Lower leg skin (tissue), 4 donors: ENCODE data around the gene ENTPD3. TPM values are rescaled to one million over a fixed set of nuclear protein-coding genes. Genes with fewer than 3 reads are reported as not detected.

Experiments used
- DNase-seq, 2 donors: peaks; one replicate each; pipeline ENCODE4 v3.0.0-alpha.2; 2019; ENCODE audit warnings: low spot score in 2 of 2
- H3K4me3 ChIP-seq: fragments of 200-600 bp; sonication (generic); 2 replicates; pipeline ENCODE4 v1.5.1; 2017; ENCODE audit warnings: mild to moderate bottlenecking, low read depth; ENCODE audit not compliant: poor library complexity, severe bottlenecking
- POLR2A ChIP-seq, 2 donors: fragments of 450-650 bp; IDR thresholded peaks; one replicate each; pipeline ENCODE4 v1.6.1; 2016 to 2017; ENCODE audit warnings: antibody characterized with exemption in 2 of 2, mild to moderate bottlenecking in 1 of 2, moderate library complexity in 1 of 2
- WGBS, 2 donors: methylation state at CpG; one replicate each; pipeline ENCODE4 v1.1.5; 2018; 5-methylcytosine and 5-hydroxymethylcytosine counted together
- intact Hi-C: fragments of 100-400 bp; cut with DNase I; formaldehyde crosslinking; loops from one replicate; pipeline ENCODE4 v1.15.0; 2023; ENCODE audit warnings: low total_unique reads
- total RNA-seq, 4 donors: library from RNA; depleted of rRNA; stranded (reverse); fragments of >200 nt; gene quantifications; one replicate each; pipeline ENCODE4 v1.1.0, GENCODE V29; 2016
- TF ChIP-seq, protein P1 (sequence below), 3 donors: fragments of 450-650 bp; IDR thresholded peaks; one replicate each; pipeline ENCODE4 v1.5.1; 2016; ENCODE audit warnings: antibody characterized with exemption in 3 of 3, mild to moderate bottlenecking in 3 of 3, moderate library complexity in 2 of 3

Gene ENTPD3, protein sequence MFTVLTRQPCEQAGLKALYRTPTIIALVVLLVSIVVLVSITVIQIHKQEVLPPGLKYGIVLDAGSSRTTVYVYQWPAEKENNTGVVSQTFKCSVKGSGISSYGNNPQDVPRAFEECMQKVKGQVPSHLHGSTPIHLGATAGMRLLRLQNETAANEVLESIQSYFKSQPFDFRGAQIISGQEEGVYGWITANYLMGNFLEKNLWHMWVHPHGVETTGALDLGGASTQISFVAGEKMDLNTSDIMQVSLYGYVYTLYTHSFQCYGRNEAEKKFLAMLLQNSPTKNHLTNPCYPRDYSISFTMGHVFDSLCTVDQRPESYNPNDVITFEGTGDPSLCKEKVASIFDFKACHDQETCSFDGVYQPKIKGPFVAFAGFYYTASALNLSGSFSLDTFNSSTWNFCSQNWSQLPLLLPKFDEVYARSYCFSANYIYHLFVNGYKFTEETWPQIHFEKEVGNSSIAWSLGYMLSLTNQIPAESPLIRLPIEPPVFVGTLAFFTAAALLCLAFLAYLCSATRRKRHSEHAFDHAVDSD
- total RNA-seq, result 1 to 10 TPM; 4.9 to 6.2 (median 5.4) TPM

DNA sequence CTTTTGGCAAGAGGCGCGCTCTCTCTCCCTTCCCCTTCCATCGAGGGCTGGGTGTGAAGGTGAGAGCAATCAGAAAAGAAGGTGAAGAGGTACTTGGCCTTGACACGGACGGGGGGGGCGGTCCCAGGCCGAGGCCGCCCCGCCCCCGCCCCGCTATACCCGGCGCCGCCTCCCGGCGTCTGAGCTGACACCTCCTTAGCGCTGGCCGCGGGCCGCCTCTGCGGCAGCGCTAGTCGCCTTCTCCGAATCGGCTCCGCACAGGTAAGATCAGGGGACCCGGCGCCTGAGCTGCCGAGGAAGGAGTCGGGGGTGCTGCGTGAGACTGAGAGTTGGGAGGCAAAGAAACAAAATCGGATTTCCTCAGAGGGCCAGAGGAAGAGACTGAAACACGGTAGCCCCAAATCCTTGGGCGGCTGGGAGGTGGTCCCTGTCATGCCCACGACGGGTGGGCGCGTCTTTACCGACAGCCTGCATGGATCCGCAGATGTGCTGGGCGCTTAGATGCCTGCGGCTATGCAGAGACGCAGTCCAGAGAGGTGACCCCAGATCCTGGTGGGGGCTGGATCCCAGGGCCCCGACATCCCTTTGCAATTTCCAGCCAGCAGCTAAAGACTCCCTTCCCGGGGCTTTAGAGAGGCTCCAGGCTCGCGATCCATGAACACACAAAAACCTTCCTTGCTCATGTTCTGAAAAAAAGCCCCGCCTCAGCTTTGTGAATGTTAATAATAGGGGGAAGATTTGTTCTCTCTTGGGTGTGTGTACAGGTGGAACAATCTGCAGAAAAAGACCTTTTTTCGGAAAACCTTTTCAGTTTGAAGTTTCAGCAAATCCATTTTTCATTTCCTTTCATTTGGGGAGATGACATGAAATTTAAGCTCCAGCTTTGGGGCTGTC, at the start of gene ENTPD3:
Gene ENTPD3 (plus strand): TSS at position 184 of the 894 bp plus-strand sequence. CDS start 874 bp downstream, outside the sequence.
- intact Hi-C loops, result no loop called here
- H3K4me3 ChIP-seq, result peak within 1 kb of the TSS; percentile 11
- 6 to 10% methylated on average over 28 to 41 of the region's 49 CpGs for WGBS, 2 donors
- TF ChIP-seq, protein P1, sequence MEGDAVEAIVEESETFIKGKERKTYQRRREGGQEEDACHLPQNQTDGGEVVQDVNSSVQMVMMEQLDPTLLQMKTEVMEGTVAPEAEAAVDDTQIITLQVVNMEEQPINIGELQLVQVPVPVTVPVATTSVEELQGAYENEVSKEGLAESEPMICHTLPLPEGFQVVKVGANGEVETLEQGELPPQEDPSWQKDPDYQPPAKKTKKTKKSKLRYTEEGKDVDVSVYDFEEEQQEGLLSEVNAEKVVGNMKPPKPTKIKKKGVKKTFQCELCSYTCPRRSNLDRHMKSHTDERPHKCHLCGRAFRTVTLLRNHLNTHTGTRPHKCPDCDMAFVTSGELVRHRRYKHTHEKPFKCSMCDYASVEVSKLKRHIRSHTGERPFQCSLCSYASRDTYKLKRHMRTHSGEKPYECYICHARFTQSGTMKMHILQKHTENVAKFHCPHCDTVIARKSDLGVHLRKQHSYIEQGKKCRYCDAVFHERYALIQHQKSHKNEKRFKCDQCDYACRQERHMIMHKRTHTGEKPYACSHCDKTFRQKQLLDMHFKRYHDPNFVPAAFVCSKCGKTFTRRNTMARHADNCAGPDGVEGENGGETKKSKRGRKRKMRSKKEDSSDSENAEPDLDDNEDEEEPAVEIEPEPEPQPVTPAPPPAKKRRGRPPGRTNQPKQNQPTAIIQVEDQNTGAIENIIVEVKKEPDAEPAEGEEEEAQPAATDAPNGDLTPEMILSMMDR (IDR thresholded peaks at IDR 0.05), result no peak
- no peak for TF ChIP-seq POLR2A (IDR thresholded peaks at IDR 0.05)
- DNase-seq, result no peak

DNA sequence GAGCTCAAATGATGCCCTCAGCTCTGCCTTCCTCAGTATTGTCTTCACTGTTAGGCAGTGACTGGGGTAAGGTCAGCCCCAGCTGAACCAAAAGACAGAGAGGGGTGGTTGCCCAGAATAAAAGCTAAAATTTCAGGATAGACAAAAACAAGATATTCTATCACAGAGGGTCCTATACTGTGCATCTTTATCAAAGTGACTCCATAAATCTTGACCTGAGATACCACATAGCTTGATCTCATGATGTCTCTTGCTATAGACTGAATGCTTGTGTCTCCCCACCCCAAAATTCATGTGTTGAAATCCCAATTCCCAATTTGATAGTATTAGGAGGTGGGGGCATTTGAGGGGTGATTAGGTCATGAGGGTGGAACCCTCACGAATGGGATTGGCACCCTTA, 47.1 kb upstream of the ENTPD3 start:
- 41 to 59% methylated on average over 1 of the region's 1 CpG for whole genome bisulfite sequencing, 2 donors

DNA sequence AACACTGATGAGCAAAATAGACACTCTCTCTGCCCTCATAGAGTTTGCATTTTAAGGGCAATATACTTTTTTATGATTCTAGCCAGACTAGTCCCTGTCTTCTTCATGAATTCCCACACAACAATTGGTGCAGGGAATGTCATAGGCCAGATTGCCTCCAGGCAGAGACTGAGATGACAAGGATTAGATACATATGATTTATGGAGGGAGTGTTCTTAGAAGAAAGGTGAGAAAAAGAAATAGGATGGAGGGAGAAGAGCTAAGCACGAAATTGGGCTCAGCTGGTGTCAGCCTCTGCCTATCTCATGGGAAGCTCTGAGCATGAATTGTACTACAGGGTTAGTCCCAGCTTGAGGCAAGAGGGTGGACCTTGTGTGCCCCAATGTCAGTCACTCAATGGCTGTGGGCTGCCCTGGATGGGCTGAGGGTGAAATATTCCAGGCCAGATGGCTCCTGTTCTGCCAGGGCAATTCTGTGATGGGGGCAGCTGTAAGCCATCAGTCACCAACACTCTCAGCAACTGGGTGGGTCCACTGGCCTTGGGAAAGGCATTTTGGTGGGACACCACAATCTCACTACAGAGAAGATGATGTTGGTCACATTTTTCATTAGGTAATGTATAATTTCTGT, 46.3 kb upstream of the ENTPD3 start:
- no peak overlapping the region for H3K4me3 ChIP-seq
- TF ChIP-seq, protein P1 (IDR thresholded peaks at IDR 0.05), result no peak
- TF ChIP-seq POLR2A (IDR thresholded peaks at IDR 0.05), result no peak
- no peak for DNase-seq
- intact Hi-C loops, result no loop called here
- 38 to 42% methylated on average over 1 of the region's 1 CpG for WGBS, 2 donors

More for the DNA sequence above, 47.1 kb upstream of the ENTPD3 start:
- H3K4me3 ChIP-seq, result no peak overlapping the region
- DNase-seq, result no peak
- intact Hi-C loops, result no loop called here
- TF ChIP-seq POLR2A (IDR thresholded peaks at IDR 0.05), result no peak
- TF ChIP-seq, protein P1 (IDR thresholded peaks at IDR 0.05), result no peak

DNA sequence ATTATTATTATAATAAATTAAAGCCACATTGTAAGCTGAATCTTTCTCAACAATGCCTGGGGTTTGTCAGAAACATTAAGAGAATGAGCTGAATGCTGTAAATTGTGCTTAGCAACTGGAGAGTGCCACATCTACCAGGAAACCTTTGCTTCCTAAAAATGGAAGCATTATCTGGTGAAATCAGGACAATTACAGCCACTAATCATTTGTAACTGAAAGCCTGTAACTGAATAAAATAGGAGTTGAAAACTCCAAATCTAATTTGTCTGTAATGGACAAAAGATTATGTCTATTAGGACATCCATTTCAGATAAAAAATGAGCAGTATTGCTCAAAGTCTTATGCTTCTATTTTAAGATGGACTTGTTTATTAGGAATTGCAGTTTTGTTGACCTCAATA, 45.3 kb upstream of the ENTPD3 start:
- H3K4me3 ChIP-seq, result no peak overlapping the region
- intact Hi-C loops, result no loop called here
- no peak for DNase-seq
- no peak for TF ChIP-seq POLR2A (IDR thresholded peaks at IDR 0.05)
- TF ChIP-seq, protein P1 (IDR thresholded peaks at IDR 0.05), result no peak

DNA sequence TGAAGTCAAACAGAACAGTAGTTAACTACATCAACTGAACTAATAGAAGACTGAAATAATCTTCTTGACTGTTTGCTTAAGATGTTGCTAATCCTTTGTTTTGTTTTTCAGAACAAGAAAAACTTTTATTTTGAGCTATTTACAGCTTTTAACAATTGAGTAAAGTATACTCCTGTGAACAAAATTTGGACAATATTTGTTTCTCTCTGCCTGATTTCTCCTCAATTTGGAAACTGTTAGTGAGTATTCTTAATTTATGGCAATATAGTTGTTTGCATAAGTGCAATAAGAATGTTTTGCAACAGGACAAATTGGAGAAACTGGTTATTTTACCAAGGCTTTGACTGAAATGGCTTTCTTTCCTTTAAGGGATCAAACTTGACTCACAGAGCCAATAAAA, 36.5 kb upstream of the ENTPD3 start:
- intact Hi-C loops, result no loop called here
- H3K4me3 ChIP-seq, result no peak overlapping the region
- no peak for DNase-seq
- TF ChIP-seq, protein P1 (IDR thresholded peaks at IDR 0.05), result no peak
- TF ChIP-seq POLR2A (IDR thresholded peaks at IDR 0.05), result no peak
